ENCODE data around the gene IL31RA.

The IL31RA gene

GRCh38 chr5:55865831-55866230 lies 14.7 kb downstream of the IL31RA start:
- in situ Hi-C loops (cut with HindIII; ENCODE audit: low sequenced_read_pairs), result no loop called here

GRCh38 chr5:55866485-55866884 lies 15.3 kb downstream of the IL31RA start:
- in situ Hi-C loops (cut with HindIII; ENCODE audit: low sequenced_read_pairs), result no loop called here
- no peak for DNase-seq (ENCODE audit: low read depth, low spot score)
- H3K4me3 ChIP-seq (ENCODE audit: low read depth, low read length), result no peak overlapping the region
- no peak for TF ChIP-seq CTCF (IDR thresholded peaks at IDR 0.05; ENCODE audit: low read depth, low read length)

More at GRCh38 chr5:55865831-55866230, 14.7 kb downstream of the IL31RA start:
- TF ChIP-seq CTCF (IDR thresholded peaks at IDR 0.05; ENCODE audit: low read depth, low read length), result no peak
- H3K4me3 ChIP-seq (ENCODE audit: low read depth, low read length), result no peak overlapping the region
- peak; percentile 23 for DNase-seq (ENCODE audit: low read depth, low spot score)

- no peak for DNase-seq (ENCODE audit: low read depth, low spot score)
- in situ Hi-C loops (cut with HindIII; ENCODE audit: low sequenced_read_pairs), result no loop called here
- no peak overlapping the region for H3K4me3 ChIP-seq (ENCODE audit: low read depth, low read length)
- no peak for TF ChIP-seq CTCF (IDR thresholded peaks at IDR 0.05; ENCODE audit: low read depth, low read length)
These were observed 15.8 kb downstream of the IL31RA start for GRCh38 chr5:55866934-55867333.

GRCh38 chr5:55868846-55869245 lies 17.7 kb downstream of the IL31RA start:
- H3K4me3 ChIP-seq (ENCODE audit: low read depth, low read length), result no peak overlapping the region
- DNase-seq (ENCODE audit: low read depth, low spot score), result peak; percentile 97
- TF ChIP-seq CTCF (IDR thresholded peaks at IDR 0.05; ENCODE audit: low read depth, low read length), result no peak
- in situ Hi-C loops (cut with HindIII; ENCODE audit: low sequenced_read_pairs), result no loop called here

- DNase-seq (ENCODE audit: low read depth, low spot score), result no peak
- in situ Hi-C loops (cut with HindIII; ENCODE audit: low sequenced_read_pairs), result no loop called here
- H3K4me3 ChIP-seq (ENCODE audit: low read depth, low read length), result no peak overlapping the region
- no peak for TF ChIP-seq CTCF (IDR thresholded peaks at IDR 0.05; ENCODE audit: low read depth, low read length)
These were observed 18.7 kb downstream of the IL31RA start for GRCh38 chr5:55869847-55870246.

GRCh38 chr5:55873234-55873633 lies 22.1 kb downstream of the IL31RA start:
- DNase-seq (ENCODE audit: low read depth, low spot score), result no peak
- H3K4me3 ChIP-seq (ENCODE audit: low read depth, low read length), result no peak overlapping the region
- TF ChIP-seq CTCF (IDR thresholded peaks at IDR 0.05; ENCODE audit: low read depth, low read length), result no peak
- in situ Hi-C loops (cut with HindIII; ENCODE audit: low sequenced_read_pairs), result no loop called here

GRCh38 chr5:55877655-55878054 lies 26.5 kb downstream of the IL31RA start:
- no peak for TF ChIP-seq CTCF (IDR thresholded peaks at IDR 0.05; ENCODE audit: low read depth, low read length)
- no peak overlapping the region for H3K4me3 ChIP-seq (ENCODE audit: low read depth, low read length)
- in situ Hi-C loops (cut with HindIII; ENCODE audit: low sequenced_read_pairs), result no loop called here
- DNase-seq (ENCODE audit: low read depth, low spot score), result no peak

All from astrocyte of the spinal cord (primary cell).